AG09309 (cell line): ENCODE results near the gene DPYSL3.

Source experiments
- DNase-seq: peaks from one replicate; pipeline ENCODE4 v3.0.0-alpha.2; 2010; ENCODE audit warnings: low read depth
- H3K4me3 ChIP-seq: 2 replicates; pipeline ENCODE4 v1.5.1; 2011; ENCODE audit warnings: mild to moderate bottlenecking, low read depth, low read length, moderate library complexity; ENCODE audit not compliant: control insufficient read depth
- TF ChIP-seq, protein P1 (sequence below): IDR thresholded peaks from 2 replicates; pipeline ENCODE4 v1.5.1; 2011; ENCODE audit warnings: mild to moderate bottlenecking, low read depth, low read length, inconsistent platforms; ENCODE audit not compliant: insufficient read depth, control insufficient read depth; ENCODE audit errors: missing control alignments

The DPYSL3 gene

GRCh38 chr5:147341345-147341744, 168.5 kb downstream of the DPYSL3 start:
- no peak for DNase-seq
- TF ChIP-seq, protein P1, sequence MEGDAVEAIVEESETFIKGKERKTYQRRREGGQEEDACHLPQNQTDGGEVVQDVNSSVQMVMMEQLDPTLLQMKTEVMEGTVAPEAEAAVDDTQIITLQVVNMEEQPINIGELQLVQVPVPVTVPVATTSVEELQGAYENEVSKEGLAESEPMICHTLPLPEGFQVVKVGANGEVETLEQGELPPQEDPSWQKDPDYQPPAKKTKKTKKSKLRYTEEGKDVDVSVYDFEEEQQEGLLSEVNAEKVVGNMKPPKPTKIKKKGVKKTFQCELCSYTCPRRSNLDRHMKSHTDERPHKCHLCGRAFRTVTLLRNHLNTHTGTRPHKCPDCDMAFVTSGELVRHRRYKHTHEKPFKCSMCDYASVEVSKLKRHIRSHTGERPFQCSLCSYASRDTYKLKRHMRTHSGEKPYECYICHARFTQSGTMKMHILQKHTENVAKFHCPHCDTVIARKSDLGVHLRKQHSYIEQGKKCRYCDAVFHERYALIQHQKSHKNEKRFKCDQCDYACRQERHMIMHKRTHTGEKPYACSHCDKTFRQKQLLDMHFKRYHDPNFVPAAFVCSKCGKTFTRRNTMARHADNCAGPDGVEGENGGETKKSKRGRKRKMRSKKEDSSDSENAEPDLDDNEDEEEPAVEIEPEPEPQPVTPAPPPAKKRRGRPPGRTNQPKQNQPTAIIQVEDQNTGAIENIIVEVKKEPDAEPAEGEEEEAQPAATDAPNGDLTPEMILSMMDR: no peak
- no peak overlapping the region for H3K4me3 ChIP-seq

DNA sequence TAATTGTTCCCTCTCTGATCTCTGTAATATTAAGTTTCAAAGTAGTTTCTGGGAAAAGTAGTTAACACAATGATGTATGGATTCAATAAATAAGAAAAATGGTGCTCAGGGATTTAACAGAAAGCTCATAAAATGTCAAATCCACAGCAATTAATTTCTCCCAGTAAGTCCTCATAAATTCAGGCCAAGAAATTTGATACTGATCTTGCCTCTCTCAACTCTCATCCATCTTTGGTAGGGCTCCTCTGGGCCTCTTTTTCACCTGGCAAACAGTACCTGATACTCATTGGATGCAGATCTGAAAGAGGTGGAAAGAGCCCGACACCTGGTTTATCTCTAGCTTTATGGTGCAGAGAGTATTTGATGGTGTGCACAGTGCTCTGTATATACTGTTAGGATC, 168.9 kb downstream of the DPYSL3 start:
- DNase-seq: no peak
- TF ChIP-seq, protein P1: no peak

More for the DNA sequence above, 168.9 kb downstream of the DPYSL3 start:
- H3K4me3 ChIP-seq: no peak overlapping the region
